Measurements from ENCODE around the gene MCC. TPM values are rescaled to one million over a fixed set of nuclear protein-coding genes. Genes with fewer than 3 reads are reported as not detected.

The MCC gene
- polyA plus RNA-seq, 10 donors, result 12.7 to 22.2 (median 15.2) TPM

- DNase-seq, result no peak
Measured at GRCh38 chr5:113152380-113152740, 335.9 kb downstream of the MCC start.

- DNase-seq, result no peak
Measured at GRCh38 chr5:113151641-113152379, 336.4 kb downstream of the MCC start.

GRCh38 chr5:113150821-113151220, 337.4 kb downstream of the MCC start:
- no peak for DNase-seq

- no peak for DNase-seq
Measured at GRCh38 chr5:113150221-113150620, 338.0 kb downstream of the MCC start.

GRCh38 chr5:113147537-113147936, 340.7 kb downstream of the MCC start:
- DNase-seq, result no peak

- peak in 1 of 3 donors; percentile 88 for DNase-seq
Measured at GRCh38 chr5:113147101-113147508, 341.1 kb downstream of the MCC start.

GRCh38 chr5:113145757-113146387, 342.4 kb downstream of the MCC start:
- DNase-seq, result no peak

GRCh38 chr5:113142186-113142585, 346.1 kb downstream of the MCC start:
- DNase-seq, result no peak

GRCh38 chr5:113140837-113141671, 347.2 kb downstream of the MCC start:
- DNase-seq, result peak in 1 of 3 donors; percentile 48

GRCh38 chr5:113133211-113133975, 354.9 kb downstream of the MCC start:
- peak in 1 of 3 donors; percentile 68 for DNase-seq

GRCh38 chr5:113132564-113132963, 355.7 kb downstream of the MCC start:
- DNase-seq, result peak in 1 of 3 donors; percentile 73

- DNase-seq, result peak in 1 of 3 donors; percentile 54
Measured at GRCh38 chr5:113128641-113129330, 359.5 kb downstream of the MCC start.

- no peak for DNase-seq
Measured at GRCh38 chr5:113128082-113128481, 360.2 kb downstream of the MCC start.

- no peak for DNase-seq
Measured at GRCh38 chr5:113127021-113127420, 361.2 kb downstream of the MCC start.

- DNase-seq, result no peak
Measured at GRCh38 chr5:113125371-113125770, 362.9 kb downstream of the MCC start.

GRCh38 chr5:113124914-113125313, 363.3 kb downstream of the MCC start:
- DNase-seq, result peak in 1 of 3 donors; percentile 53

- peak in 1 of 3 donors; percentile 29 for DNase-seq
Measured at GRCh38 chr5:113124265-113124664, 364.0 kb downstream of the MCC start.

- DNase-seq, result no peak
Measured at GRCh38 chr5:113123618-113124017, 364.6 kb downstream of the MCC start.

- peak; percentile 67 to 88 (median 82) for DNase-seq
Measured at GRCh38 chr5:113122053-113122452, 366.2 kb downstream of the MCC start.

- peak; percentile 47 to 92 (median 83) for DNase-seq
Measured at GRCh38 chr5:113119246-113119924, 368.9 kb downstream of the MCC start.

All from muscle of back (tissue), 11 donors.